ENCODE results near the gene TPP1. TPM values are rescaled to one million over a fixed set of nuclear protein-coding genes. Genes with fewer than 3 reads are reported as not detected.

The TPP1 gene
- total and polyA plus RNA-seq, 7 donors = 13.2 to 60.3 (median 47.9) TPM

DNA sequence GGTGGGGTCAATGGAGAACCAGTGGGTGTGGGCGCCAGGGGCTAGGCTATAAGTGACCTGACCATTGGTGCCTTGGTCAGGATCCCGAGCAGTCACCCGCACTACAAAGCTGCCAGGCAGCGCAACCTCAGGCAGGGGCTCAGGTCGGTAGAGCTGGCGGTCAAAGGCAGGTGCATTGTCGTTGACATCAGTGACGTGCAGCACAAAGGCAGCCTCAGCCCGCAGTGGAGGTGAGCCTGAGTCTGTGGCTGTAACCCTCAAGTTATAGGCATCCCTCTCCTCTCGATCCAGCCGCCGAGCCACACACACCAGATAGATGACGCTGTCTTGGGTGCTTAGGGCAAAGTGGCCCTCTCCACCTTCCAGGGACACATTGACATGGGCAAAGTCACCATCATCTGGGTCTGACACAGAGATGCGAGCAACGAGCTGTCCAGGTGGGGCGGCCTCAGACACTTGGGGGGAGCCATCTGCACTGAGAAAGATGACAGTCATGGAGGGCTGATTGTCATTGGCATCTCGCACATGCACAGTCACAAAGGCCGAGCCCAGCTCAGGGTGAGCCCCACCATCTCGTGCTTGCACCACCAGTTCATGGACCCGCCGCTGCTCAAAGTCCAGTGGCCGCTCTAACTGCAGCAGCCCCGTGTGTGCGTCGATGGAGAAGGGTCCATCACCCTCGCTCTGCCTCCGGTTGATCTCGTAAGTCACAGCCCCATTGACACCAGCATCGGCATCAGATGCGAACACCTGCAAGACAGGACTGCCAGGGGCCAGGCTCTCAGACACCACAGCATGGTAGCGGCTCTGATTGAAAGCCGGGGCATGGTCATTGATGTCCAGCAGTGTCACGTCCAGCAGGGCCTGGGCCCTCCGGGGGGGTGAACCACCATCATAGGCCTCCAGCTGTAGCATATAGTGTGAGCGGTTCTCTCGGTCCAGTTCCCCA, 21.1 kb upstream of the TPP1 start:
- Histone ChIP-seq H3K27ac (peak overlapping the region in 2 of 4 donors; percentile 69 to 76), H3K4me3 (no peak overlapping the region), H3K9me3 (no peaks in the 10 kb centered on the region), H3K36me3 (peaks cover 0 to 31% (median 9%) of the 10 kb centered on the region in 4 donors), H3K4me1 (peaks cover 0 to 48% (median 44%) of the 10 kb centered on the region in 4 donors), H3K27me3 (no peaks in the 10 kb centered on the region)
- 95 to 96% methylated on average over 36 of the region's 36 CpGs for WGBS, 2 donors
- intact Hi-C loops (cut with DNase I) = no loop called here
- TF ChIP-seq, protein P1, sequence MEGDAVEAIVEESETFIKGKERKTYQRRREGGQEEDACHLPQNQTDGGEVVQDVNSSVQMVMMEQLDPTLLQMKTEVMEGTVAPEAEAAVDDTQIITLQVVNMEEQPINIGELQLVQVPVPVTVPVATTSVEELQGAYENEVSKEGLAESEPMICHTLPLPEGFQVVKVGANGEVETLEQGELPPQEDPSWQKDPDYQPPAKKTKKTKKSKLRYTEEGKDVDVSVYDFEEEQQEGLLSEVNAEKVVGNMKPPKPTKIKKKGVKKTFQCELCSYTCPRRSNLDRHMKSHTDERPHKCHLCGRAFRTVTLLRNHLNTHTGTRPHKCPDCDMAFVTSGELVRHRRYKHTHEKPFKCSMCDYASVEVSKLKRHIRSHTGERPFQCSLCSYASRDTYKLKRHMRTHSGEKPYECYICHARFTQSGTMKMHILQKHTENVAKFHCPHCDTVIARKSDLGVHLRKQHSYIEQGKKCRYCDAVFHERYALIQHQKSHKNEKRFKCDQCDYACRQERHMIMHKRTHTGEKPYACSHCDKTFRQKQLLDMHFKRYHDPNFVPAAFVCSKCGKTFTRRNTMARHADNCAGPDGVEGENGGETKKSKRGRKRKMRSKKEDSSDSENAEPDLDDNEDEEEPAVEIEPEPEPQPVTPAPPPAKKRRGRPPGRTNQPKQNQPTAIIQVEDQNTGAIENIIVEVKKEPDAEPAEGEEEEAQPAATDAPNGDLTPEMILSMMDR (IDR thresholded peaks at IDR 0.05) = no peak
- no peak for TF ChIP-seq POLR2AphosphoS5 (IDR thresholded peaks at IDR 0.05)
- TF ChIP-seq EP300 (IDR thresholded peaks at IDR 0.05) = no peak
- TF ChIP-seq POLR2A (IDR thresholded peaks at IDR 0.05) = no peak
- no peak for DNase-seq

DNA sequence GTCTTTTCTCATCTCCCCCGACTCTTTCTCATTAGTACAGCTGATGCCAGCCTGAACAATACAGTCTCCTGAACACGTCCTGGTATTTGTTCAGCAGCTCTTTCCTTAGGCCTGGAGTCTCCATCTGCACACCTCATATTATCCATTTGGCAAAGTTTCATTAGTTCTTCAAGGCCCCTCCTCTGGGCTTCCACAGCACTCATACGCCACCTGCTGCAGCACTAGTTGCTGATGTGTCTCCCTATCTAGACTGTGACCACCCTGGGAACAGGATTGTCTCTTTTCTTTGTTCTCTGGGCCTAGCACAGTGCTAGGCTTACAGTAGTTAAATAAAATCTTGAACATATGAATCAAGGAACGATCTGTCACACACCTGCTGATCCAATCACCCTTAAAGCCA, 19.2 kb upstream of the TPP1 start:
- Histone ChIP-seq H3K9me3 (no peaks in the 10 kb centered on the region), H3K27ac (peak overlapping the region; percentile 30 to 76 (median 65)), H3K27me3 (no peaks in the 10 kb centered on the region), H3K4me1 (peaks cover 0 to 62% (median 54%) of the 10 kb centered on the region in 4 donors), H3K4me3 (no peak overlapping the region), H3K36me3 (peaks cover 0 to 29% (median 8%) of the 10 kb centered on the region in 4 donors)
- DNase-seq = no peak
- WGBS, 2 donors = 71 to 79% methylated on average over 4 of the region's 4 CpGs
- TF ChIP-seq POLR2A (IDR thresholded peaks at IDR 0.05) (no peak), EP300 (IDR thresholded peaks at IDR 0.05) (no peak), POLR2AphosphoS5 (IDR thresholded peaks at IDR 0.05) (no peak)
- TF ChIP-seq, protein P1 (IDR thresholded peaks at IDR 0.05) = no peak
- intact Hi-C loops (cut with DNase I) = no loop called here

DNA sequence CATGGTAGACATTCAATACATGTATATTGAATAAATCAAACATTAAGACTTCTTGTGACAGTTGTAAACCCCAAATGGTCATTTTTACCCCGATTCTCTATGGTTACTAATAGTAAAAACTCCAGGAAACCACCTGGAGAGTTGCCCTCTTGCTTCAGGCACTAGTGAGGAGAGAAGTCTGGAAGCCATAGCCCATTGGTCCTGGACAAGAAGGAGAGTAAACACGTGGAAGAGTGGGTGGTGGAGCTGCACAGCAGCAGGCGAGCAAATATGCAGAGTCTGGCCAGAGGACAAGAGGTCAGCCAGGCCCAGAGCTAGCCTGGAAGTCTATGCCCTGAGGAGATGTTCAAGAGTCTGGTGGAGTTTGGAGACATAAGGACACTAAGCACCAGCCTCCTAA, 18.6 kb upstream of the TPP1 start:
- Histone ChIP-seq H3K4me1 (peaks cover 0 to 64% (median 54%) of the 10 kb centered on the region in 4 donors), H3K27me3 (no peaks in the 10 kb centered on the region), H3K27ac (peak overlapping the region; percentile 30 to 76 (median 65)), H3K9me3 (no peaks in the 10 kb centered on the region), H3K36me3 (peaks cover under 1 to 35% (median 11%) of the 10 kb centered on the region in 4 donors), H3K4me3 (no peak overlapping the region)
- DNase-seq = peak; percentile 70
- TF ChIP-seq EP300 (IDR thresholded peaks at IDR 0.05) (no peak), POLR2A (IDR thresholded peaks at IDR 0.05) (no peak), POLR2AphosphoS5 (IDR thresholded peaks at IDR 0.05) (no peak)
- TF ChIP-seq, protein P1 (IDR thresholded peaks at IDR 0.05) = no peak
- 43 to 61% methylated on average over 3 of the region's 3 CpGs for WGBS, 2 donors
- intact Hi-C loops (cut with DNase I) = no loop called here

DNA sequence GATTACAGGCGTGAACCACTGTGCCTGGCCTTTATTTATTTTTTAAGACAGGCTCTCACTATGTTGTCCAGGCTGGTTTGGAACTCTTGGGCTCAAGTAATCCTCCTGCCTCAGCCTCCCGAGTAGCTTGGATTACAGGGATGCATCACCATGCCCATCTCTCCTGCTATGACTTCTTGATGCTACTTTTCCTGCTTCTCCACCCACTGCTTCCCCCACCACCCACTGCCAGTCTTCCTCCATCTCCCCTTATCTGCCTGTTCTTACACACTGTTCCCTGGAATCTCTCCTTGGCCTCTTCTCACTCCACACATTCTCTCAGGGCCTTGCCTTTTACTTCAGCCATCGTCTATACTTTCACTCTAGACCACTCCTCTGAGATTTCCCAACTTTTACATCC, 17.3 kb upstream of the TPP1 start:
- TF ChIP-seq EP300 (IDR thresholded peaks at IDR 0.05) (no peak), POLR2A (IDR thresholded peaks at IDR 0.05) (no peak), POLR2AphosphoS5 (IDR thresholded peaks at IDR 0.05) (no peak)
- TF ChIP-seq, protein P1 (IDR thresholded peaks at IDR 0.05) = no peak
- peak overlapping the region; percentile 58 to 76 (median 70) for H3K27ac ChIP-seq
- H3K4me1 ChIP-seq = peaks cover 0 to 64% (median 54%) of the 10 kb centered on the region in 4 donors

More for the DNA sequence above, 17.3 kb upstream of the TPP1 start:
- Histone ChIP-seq H3K27me3 (no peaks in the 10 kb centered on the region), H3K4me3 (no peak overlapping the region), H3K36me3 (peaks cover 8 to 49% (median 20%) of the 10 kb centered on the region in 4 donors), H3K9me3 (no peaks in the 10 kb centered on the region)
- intact Hi-C loops (cut with DNase I) = no loop called here
- WGBS, 2 donors = 90 to 91% methylated on average over 3 of the region's 3 CpGs
- no peak for DNase-seq
